ENCODE results near the gene LRRK1. TPM values are rescaled to one million over a fixed set of nuclear protein-coding genes. Genes with fewer than 3 reads are reported as not detected.
A peak's percentile ranks its signal among the peaks of the same experiment; 100 is the strongest.
"Not testable (repeated sequence)": the region's sequence is repeated elsewhere in the genome, so short reads cannot be mapped to it uniquely, and the experiment has no call there.

The LRRK1 gene
- total RNA-seq, 1 donor from 2014 or later = 10.8 TPM

- no peak for DNase-seq
These were observed 152.5 kb downstream of the LRRK1 start for GRCh38 chr15:101071651-101072050.

DNA sequence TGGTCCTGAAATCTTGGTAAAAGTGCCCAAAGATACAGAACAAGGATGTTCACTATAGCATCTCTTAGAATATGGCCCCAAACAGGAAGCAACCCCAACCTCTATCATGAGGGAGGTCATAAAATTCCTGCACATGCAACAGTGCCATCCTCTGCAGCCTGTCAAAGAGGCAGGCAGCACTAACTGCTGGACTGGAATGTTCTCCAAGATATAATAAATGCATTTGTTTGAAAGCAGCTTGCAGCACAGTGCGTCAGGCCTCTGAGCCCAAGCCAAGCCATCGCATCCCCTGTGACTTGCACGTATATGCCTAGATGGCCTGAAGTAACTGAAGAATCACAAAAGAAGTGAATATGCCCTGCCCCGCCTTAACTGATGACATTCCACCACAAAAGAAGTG lies 153.1 kb downstream of the LRRK1 start:
- DNase-seq = not testable (repeated sequence)

DNA sequence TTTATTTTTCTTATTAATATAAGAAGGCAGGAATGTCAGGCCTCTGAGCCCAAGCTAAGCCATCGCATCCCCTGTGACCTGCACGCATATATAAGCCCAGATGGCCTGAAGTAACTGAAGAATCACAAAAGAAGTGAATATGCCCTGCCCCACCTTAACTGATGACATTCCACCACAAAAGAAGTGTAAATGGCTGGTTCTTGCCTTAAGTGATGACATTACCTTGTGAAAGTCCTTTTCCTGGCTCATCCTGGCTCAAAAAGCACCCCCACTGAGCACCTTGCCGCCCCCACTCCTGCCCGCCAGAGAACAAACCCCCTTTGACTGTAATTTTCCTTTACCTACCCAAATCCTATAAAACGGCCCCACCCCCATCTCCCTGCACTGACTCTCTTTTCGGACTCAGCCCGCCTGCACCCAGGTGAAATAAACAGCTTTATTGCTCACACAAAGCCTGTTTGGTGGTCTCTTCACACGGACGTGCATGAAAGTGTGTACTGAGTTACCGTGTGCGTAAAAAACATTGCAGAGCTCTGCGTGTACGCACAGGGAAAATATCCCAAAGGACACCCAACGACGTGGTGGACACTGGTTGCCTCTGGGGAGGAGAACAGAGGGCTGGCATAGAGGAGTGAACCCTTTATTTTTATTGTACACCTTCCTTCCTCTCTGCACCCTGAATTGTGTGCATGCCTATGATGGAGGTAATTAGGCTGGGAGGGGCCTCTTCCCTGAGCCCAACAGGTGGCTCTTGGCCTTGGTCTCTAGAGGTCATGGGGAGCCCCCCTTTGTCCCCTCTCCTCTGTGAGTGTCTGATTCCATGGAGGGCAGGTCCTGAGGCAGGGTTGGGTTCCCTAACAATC lies 158.9 kb downstream of the LRRK1 start:
- not testable (repeated sequence) for DNase-seq

DNA sequence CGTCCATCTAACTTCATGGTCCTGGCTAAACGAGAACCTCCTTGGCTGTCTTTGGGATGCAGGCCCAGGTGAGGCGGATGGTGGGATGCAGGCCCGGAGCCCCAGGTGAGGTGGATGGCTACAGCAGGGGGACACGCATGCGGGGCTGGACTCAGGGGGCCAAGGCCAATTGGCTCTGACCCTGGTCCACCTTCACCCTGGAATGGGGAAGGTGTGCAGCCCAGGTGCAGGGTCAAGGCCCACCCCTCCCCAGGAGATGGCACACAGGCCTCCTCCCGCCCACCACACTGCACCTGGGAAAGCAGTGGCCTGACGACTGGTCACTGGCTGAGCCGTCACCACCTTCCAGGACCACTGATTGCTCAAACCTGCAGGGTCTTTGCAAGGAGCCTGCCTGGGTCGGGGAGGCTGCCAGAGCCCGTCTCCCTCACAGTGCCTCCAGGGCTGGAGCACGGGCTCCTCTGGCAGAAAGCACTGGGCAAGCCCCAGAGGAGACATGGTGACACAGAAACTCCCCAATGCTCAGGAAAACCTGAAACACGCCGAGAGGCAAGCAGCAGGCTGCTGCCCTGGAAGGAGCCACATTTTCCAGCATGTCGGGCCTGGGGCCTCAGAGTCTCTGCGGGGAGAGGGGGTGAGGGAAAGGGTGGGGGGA lies 159.6 kb downstream of the LRRK1 start:
- no peak for DNase-seq

DNA sequence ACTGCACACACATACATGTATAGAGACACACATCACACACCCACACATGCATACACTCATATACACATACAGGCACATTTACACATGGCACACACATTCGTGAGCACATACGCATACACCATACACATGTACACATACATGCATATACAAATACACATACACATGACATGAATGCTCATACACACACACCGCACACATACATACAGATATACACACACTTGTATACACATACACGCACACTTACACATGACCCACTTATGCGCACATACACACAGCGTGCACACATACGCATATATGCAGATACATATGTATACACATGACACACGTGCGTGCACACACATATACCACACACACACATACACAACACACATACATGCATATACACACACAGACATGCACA lies 162.7 kb downstream of the LRRK1 start:
- no peak for DNase-seq

DNA sequence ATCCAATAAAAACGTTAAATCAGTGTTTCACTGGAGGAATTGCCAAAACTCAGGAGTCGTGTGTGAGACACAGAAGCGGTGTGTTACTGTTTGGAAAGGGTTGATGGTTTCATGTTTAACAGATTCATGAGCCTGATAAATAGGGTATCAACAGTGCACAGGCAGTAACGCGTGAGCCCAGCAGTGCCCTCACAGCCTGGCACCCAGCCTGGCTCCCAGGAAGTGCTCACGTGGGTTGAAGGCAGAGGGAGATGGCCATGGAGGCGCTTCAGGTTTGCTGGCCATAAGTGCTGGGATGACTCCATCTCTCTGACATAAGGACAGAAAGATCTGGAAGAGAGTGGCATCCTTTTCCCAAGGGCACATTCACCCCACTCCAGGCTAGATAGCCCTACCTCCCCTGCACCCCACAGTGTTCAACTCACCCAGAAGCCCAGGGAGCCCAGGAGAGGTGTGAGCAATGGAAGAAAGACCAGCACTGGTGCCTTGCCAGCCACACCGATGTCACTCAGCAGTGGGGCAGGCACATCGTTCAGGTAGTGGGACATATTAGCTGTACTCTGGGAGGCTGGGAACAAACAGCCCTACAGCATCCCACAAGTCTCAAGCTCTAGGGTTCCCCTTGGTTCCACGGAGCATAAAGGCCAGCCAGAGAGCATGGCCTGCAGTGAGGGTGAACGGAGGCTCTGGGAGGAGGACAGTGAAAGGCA lies 164.3 kb downstream of the LRRK1 start:
- DNase-seq = no peak

- DNase-seq = no peak
These were observed 165.6 kb downstream of the LRRK1 start for GRCh38 chr15:101084801-101085200.

DNA sequence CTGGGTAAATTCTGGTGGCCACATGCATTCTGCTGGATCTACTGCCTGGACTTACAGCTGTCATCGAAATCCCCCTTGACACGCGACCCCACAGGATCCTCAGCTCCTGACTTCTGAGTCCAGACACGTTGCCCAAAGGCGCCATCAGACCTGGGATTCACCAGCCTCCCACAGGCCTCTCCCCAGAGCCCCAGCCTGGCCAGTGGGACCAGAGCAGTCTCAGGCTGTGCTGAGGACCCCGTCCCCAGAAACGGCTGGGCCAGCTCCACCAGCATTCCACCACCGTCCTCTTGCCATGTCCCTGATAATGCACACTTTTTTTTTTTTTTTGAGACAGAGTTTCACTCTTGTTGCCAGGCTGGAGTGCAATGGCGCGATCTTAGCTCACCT lies 166.1 kb downstream of the LRRK1 start:
- no peak for DNase-seq

GRCh38 chr15:101086394-101087171 lies 167.4 kb downstream of the LRRK1 start:
- no peak for DNase-seq

DNA sequence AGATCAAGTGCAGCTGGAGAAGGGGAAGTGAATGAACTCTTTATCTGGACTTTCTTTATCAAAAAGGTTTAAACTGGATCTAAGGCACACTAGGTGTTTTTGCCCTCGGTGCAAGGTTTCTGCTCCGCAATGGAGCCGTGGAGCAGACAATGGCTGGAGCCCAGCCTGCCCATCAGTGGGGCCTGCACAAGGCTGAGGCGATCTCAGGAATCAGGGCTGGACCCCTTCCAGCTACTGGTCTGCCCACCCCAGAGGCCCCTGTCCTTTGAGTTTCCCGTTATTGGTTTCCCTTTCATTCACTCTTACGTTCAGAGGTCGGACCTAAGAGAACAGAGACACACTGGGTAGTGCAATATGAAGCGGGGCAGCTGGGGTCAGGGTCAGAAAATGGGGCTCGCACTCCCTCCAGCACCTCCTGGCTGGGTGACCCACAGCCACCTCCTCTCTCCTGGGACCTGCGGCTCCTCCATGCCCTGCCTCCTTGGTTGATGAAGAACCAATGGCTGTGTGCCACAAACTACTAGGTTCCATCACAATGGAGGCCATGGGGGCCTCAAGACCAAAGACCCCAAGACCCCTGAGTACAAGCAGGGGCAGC lies 168.1 kb downstream of the LRRK1 start:
- no peak for DNase-seq

DNA sequence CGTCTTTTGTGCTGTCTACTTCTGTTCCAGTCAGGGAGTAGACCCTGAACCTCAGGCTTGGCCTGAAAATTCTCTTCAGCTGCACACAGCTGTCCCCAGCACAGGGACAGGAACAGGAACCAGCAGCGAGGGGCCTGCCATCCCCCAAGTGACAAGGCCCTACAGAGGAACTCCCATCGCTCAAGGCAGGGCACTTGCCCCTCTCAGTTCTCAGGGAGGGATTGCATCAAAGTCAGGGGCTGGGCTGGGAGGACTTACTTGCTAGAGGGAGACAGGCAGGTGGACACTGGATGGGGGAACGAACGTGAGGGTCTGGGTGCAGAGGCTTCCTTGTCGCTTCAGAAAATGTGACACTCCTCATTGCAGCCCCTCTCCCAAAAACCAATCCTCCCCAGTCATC lies 169.1 kb downstream of the LRRK1 start:
- DNase-seq = no peak

GRCh38 chr15:101088788-101089578 lies 169.8 kb downstream of the LRRK1 start:
- DNase-seq = no peak

GRCh38 chr15:101089579-101090427 lies 170.6 kb downstream of the LRRK1 start:
- no peak for DNase-seq

GRCh38 chr15:101090428-101090790 lies 171.3 kb downstream of the LRRK1 start:
- no peak for DNase-seq

- DNase-seq = peak; percentile 43
These were observed 172.2 kb downstream of the LRRK1 start for GRCh38 chr15:101091080-101092017.

DNA sequence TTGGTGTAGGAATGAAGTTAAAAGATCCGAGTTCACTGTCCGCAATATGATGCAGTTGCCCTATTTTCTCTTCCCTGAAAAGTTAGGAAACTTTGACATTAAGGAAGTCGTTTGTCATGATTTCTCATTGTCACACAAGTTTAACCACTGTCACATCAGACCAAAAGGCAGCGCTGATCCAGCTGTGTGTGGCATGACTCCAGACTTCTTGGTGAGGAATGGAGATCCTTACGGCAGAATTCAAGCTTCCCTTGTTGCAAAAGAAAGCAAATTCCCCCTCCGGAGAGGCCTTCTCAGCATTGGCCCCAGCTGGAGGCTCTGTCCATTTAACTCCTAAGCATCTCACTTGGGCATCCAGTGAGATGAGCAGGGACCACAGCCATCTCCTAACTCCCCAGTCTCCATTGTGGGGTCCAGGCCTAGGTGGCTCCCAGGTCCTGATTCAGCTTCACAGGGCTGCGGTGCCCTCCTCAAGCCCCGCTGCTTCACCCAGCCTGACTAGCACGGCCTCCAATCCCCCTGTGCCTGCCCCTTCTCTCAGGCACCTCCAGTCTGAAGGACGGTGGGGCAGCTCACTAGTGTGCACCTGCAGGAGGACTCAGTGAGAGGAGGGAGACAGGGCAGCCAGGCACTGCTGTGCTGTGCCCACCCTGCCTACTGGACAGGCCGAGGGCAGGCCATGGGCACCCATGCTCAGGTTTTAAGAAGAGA lies 173.2 kb downstream of the LRRK1 start:
- peak; percentile 76 for DNase-seq

DNA sequence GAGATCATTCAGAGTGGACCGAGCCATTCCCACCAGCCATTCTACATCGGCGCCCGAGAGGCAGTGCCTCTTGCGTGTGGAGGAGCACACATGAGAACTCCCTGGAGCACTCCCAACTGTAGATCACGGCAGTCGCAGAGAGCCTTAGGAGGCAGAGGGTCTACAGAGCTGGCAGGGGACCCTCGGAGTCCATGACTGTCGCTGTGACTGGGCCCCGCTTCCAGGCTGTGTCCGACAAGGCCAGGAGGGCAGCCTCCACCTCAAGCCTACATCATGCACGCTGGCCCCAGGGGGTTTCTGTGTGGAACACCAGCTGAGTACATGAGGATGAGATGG lies 173.7 kb downstream of the LRRK1 start:
- DNase-seq = no peak

DNA sequence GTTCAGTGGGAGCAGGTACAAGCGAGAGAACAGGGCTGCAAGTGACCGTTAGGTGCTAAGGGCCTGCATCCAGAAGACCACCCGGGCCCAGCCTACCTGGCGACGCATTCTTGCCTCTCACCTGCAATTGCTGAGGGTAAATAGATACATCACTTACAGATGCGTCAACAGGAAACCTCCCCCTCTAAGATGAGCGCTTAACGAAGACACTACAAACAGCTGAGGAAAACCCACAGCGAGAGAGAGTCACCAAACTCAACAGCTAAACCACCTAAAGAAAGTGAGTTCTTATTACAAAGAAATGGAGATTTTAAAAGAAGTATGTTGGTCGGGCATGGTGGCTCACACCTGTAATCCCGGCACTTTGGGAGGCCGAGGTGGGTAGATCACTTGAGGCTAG lies 174.8 kb downstream of the LRRK1 start:
- DNase-seq = no peak
